ENCODE data around the gene SZT2.
"Not testable (repeated sequence)": the region's sequence is repeated elsewhere in the genome, so short reads cannot be mapped to it uniquely, and the experiment has no call there.

Gene SZT2

GRCh38 chr1:43463479-43463878 lies 73.8 kb downstream of the SZT2 start:
- Histone ChIP-seq H3K4me3 (ENCODE audit: low read length in 2 of 2) (no peak overlapping the region), H3K36me3 (ENCODE audit: control insufficient read depth in 2 of 2, insufficient read depth in 2 of 2, low read length in 2 of 2) (no peaks in the 10 kb centered on the region), H3K27ac (ENCODE audit: low read length) (no peak overlapping the region), H3K27me3 (ENCODE audit: control insufficient read depth in 1 of 2, insufficient read depth in 2 of 2, low read length in 2 of 2) (no peaks in the 10 kb centered on the region), H3K9ac (ENCODE audit: low read length in 2 of 2) (no peak overlapping the region), H3K9me3 (ENCODE audit: control insufficient read depth in 2 of 2, low read length in 2 of 2) (no peaks in the 10 kb centered on the region), H3K4me1 (ENCODE audit: control insufficient read depth, insufficient read depth, low read length) (no peaks in the 10 kb centered on the region)

DNA sequence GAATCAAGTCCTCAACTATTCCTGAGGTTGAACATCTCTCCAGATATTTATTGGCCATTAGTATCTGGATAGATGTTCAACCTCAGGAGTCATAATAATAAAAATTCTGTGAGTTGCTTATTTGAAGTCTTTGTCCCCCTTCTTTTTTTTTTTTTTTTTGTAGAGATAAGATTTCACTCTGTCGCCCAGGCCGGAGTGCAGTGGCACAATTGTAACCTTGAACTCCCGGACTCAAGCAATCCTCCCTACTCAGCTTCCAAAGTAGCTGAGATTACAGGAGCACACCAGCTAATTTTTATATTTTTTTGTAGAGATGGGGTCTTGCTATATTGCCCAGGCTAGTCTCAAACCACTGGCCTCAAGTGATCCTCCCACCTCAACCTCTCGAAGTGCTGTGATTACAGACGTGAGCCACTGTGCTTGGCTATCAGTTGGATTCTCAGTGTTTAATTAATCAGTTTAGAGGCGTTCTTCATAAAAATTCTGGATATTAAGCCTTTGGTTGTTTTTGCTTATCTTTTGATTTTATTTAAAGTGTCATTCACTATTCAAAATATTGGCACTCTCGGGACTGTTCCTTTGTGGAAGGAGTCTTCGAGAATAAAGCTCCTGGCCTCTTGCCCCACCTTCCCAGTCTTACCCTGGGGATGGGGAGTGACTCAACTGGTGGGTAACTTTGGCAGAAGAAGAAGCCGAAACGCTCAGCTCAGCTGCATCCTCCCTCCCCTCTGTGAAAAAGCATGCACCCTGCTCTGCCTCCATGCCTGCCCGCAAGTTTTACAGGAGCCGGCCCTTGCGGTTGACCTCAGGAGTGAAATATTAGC lies 75.2 kb downstream of the SZT2 start:
- Histone ChIP-seq H3K9me3 (ENCODE audit: control insufficient read depth in 2 of 2, low read length in 2 of 2) (no peaks in the 10 kb centered on the region), H3K4me3 (ENCODE audit: low read length in 2 of 2) (no peak overlapping the region), H3K27ac (ENCODE audit: low read length) (no peak overlapping the region), H3K4me1 (ENCODE audit: control insufficient read depth, insufficient read depth, low read length) (no peaks in the 10 kb centered on the region), H3K36me3 (ENCODE audit: control insufficient read depth in 2 of 2, insufficient read depth in 2 of 2, low read length in 2 of 2) (no peaks in the 10 kb centered on the region), H3K9ac (ENCODE audit: low read length in 2 of 2) (no peak overlapping the region), H3K27me3 (ENCODE audit: control insufficient read depth in 1 of 2, insufficient read depth in 2 of 2, low read length in 2 of 2) (no peaks in the 10 kb centered on the region)

- H3K9me3 ChIP-seq (ENCODE audit: control insufficient read depth in 2 of 2, low read length in 2 of 2), result no peaks in the 10 kb centered on the region
- H3K4me1 ChIP-seq (ENCODE audit: control insufficient read depth, insufficient read depth, low read length), result no peaks in the 10 kb centered on the region
- H3K9ac ChIP-seq (ENCODE audit: low read length in 2 of 2), result no peak overlapping the region
- no peak overlapping the region for H3K4me3 ChIP-seq (ENCODE audit: low read length in 2 of 2)
- H3K27me3 ChIP-seq (ENCODE audit: control insufficient read depth in 1 of 2, insufficient read depth in 2 of 2, low read length in 2 of 2), result no peaks in the 10 kb centered on the region
- H3K36me3 ChIP-seq (ENCODE audit: control insufficient read depth in 2 of 2, insufficient read depth in 2 of 2, low read length in 2 of 2), result no peaks in the 10 kb centered on the region
- no peak overlapping the region for H3K27ac ChIP-seq (ENCODE audit: low read length)
Measured at GRCh38 chr1:43465505-43466067, 75.9 kb downstream of the SZT2 start.

GRCh38 chr1:43466403-43466802 lies 76.7 kb downstream of the SZT2 start:
- no peak overlapping the region for H3K27ac ChIP-seq (ENCODE audit: low read length)
- no peaks in the 10 kb centered on the region for H3K36me3 ChIP-seq (ENCODE audit: control insufficient read depth in 2 of 2, insufficient read depth in 2 of 2, low read length in 2 of 2)
- no peaks in the 10 kb centered on the region for H3K27me3 ChIP-seq (ENCODE audit: control insufficient read depth in 1 of 2, insufficient read depth in 2 of 2, low read length in 2 of 2)
- no peak overlapping the region for H3K9ac ChIP-seq (ENCODE audit: low read length in 2 of 2)
- H3K4me3 ChIP-seq (ENCODE audit: low read length in 2 of 2), result no peak overlapping the region
- H3K4me1 ChIP-seq (ENCODE audit: control insufficient read depth, insufficient read depth, low read length), result no peaks in the 10 kb centered on the region
- no peaks in the 10 kb centered on the region for H3K9me3 ChIP-seq (ENCODE audit: control insufficient read depth in 2 of 2, low read length in 2 of 2)

DNA sequence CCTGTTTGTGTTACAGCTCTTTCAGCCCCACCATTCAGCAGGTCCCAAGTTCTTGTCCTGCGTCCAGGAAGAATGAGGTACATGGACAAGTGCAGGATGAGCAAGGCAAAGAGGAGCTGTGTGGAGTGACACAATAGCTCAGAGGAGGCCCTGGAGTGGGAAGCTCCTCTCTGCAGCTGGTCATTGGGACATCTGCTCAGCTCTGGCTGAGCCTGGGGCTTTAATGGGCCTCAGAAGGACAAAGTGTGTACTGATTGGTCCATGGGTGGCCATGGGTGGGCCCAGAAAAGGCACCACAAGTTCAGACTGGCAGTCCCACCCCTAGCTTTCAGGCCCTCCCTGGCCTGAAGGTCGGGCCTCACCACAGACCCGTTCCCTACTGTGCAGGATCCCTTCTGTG lies 78.7 kb downstream of the SZT2 start:
- H3K4me1 ChIP-seq (ENCODE audit: control insufficient read depth, insufficient read depth, low read length), result no peaks in the 10 kb centered on the region
- peaks cover 0 to 2% of the 10 kb centered on the region in 2 donors for H3K27me3 ChIP-seq (ENCODE audit: control insufficient read depth in 1 of 2, insufficient read depth in 2 of 2, low read length in 2 of 2)
- H3K36me3 ChIP-seq (ENCODE audit: control insufficient read depth in 2 of 2, insufficient read depth in 2 of 2, low read length in 2 of 2), result no peaks in the 10 kb centered on the region
- H3K9ac ChIP-seq (ENCODE audit: low read length in 2 of 2), result no peak overlapping the region
- no peak overlapping the region for H3K4me3 ChIP-seq (ENCODE audit: low read length in 2 of 2)
- H3K27ac ChIP-seq (ENCODE audit: low read length), result no peak overlapping the region
- H3K9me3 ChIP-seq (ENCODE audit: control insufficient read depth in 2 of 2, low read length in 2 of 2), result no peaks in the 10 kb centered on the region

DNA sequence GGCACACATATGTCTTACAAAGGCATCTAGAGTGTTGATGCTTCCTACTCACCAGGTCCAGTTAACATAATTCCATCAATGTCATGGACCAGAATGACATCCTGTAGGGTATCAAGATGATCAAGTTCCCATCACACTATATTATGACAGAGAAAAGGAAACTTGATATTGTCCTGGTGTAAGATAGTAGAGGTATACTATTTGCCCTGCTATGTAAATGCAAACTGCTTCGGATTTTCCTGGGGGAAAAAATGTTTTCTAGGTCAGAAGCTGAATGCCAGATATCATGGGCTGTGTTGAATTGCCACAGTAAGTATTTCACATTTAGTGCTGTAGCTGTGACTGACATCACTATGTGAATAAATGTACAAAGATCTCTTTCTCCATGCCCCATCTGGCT lies 80.2 kb downstream of the SZT2 start:
- H3K27me3 ChIP-seq (ENCODE audit: control insufficient read depth in 1 of 2, insufficient read depth in 2 of 2, low read length in 2 of 2), result peaks cover 0 to 2% of the 10 kb centered on the region in 2 donors
- no peaks in the 10 kb centered on the region for H3K9me3 ChIP-seq (ENCODE audit: control insufficient read depth in 2 of 2, low read length in 2 of 2)
- no peak overlapping the region for H3K4me3 ChIP-seq (ENCODE audit: low read length in 2 of 2)
- H3K27ac ChIP-seq (ENCODE audit: low read length), result no peak overlapping the region
- H3K36me3 ChIP-seq (ENCODE audit: control insufficient read depth in 2 of 2, insufficient read depth in 2 of 2, low read length in 2 of 2), result no peaks in the 10 kb centered on the region
- H3K9ac ChIP-seq (ENCODE audit: low read length in 2 of 2), result no peak overlapping the region
- H3K4me1 ChIP-seq (ENCODE audit: control insufficient read depth, insufficient read depth, low read length), result no peaks in the 10 kb centered on the region

DNA sequence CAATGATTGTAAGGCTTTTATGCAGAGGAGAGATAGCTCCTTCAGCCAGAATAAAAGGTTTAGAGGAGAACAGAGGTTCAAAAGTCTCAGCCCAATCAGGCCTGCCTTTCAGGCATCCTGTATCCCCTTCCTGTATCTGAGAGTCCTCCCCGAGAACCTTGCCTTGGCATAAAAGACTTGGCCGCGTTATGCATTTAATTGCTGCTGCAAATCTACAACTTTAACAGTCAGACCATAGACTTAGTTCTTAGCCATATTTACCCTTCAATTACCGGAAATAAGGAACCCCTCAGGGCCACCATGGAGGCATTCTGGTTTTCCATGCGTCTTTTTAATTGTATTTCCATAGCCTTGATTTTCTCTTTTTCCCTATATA lies 82.4 kb downstream of the SZT2 start:
- Histone ChIP-seq H3K36me3 (ENCODE audit: control insufficient read depth in 2 of 2, insufficient read depth in 2 of 2, low read length in 2 of 2) (no peaks in the 10 kb centered on the region), H3K9me3 (ENCODE audit: control insufficient read depth in 2 of 2, low read length in 2 of 2) (no peaks in the 10 kb centered on the region), H3K9ac (ENCODE audit: low read length in 2 of 2) (no peak overlapping the region), H3K27me3 (ENCODE audit: control insufficient read depth in 1 of 2, insufficient read depth in 2 of 2, low read length in 2 of 2) (peaks cover 0 to 2% of the 10 kb centered on the region in 2 donors), H3K4me3 (ENCODE audit: low read length in 2 of 2) (no peak overlapping the region), H3K4me1 (ENCODE audit: control insufficient read depth, insufficient read depth, low read length) (no peaks in the 10 kb centered on the region), H3K27ac (ENCODE audit: low read length) (no peak overlapping the region)

DNA sequence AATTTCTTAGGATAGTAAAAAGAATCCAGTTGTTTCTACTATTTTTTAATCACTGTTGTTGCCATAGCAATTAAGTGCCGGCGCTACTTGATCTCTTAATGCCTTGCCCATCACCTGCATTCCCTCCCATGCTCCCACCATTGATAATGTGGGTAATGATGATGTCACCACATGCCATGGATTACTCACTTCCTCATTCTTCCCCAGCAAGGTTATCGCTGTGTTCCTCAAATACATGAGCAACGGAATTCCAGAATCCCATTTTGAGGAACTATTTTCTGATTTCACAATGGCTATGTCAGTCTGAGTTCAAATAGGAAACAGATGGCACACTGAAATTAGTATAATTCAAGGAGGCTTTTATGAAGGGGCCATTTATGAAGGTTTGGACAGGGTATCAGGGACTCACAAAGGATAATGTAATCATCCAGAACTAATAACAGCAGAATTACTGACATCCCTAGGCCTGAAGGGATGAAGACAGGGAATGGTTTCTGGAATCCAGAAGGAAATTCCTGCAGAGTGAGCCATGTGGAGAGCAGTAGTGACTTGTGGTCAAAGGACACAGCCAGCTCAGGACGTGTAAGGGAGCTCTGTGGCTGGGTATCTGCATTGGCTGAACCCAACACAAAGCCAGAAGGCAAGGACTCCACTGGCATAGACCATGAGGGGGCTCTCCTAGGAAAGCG lies 82.9 kb downstream of the SZT2 start:
- H3K9ac ChIP-seq (ENCODE audit: low read length in 2 of 2); H3K36me3 ChIP-seq (ENCODE audit: control insufficient read depth in 2 of 2, insufficient read depth in 2 of 2, low read length in 2 of 2); H3K27ac ChIP-seq (ENCODE audit: low read length); H3K4me3 ChIP-seq (ENCODE audit: low read length in 2 of 2); H3K9me3 ChIP-seq (ENCODE audit: control insufficient read depth in 2 of 2, low read length in 2 of 2); H3K27me3 ChIP-seq (ENCODE audit: control insufficient read depth in 1 of 2, insufficient read depth in 2 of 2, low read length in 2 of 2); H3K4me1 ChIP-seq (ENCODE audit: control insufficient read depth, insufficient read depth, low read length): not testable (repeated sequence)

DNA sequence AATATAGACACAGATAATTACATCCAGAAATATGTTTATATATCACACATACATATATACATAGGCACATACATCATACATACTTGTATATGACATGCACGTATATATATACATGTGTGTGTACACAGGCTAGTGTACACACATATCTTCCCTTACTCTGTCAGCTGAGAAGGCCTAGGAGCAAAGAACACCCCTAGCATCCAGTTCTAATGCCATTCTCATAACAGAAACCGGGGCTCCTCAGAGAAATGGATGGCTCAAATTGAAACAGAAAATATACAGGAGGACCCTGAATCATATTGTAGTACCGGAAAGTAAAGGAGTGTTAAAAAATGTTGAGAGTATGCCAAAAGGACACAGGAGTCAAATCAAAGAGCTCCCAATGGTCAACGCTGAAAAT lies 83.8 kb downstream of the SZT2 start:
- Histone ChIP-seq H3K4me3 (ENCODE audit: low read length in 2 of 2) (no peak overlapping the region), H3K4me1 (ENCODE audit: control insufficient read depth, insufficient read depth, low read length) (no peaks in the 10 kb centered on the region), H3K27me3 (ENCODE audit: control insufficient read depth in 1 of 2, insufficient read depth in 2 of 2, low read length in 2 of 2) (peaks cover 0 to 2% of the 10 kb centered on the region in 2 donors), H3K27ac (ENCODE audit: low read length) (no peak overlapping the region), H3K36me3 (ENCODE audit: control insufficient read depth in 2 of 2, insufficient read depth in 2 of 2, low read length in 2 of 2) (no peaks in the 10 kb centered on the region), H3K9me3 (ENCODE audit: control insufficient read depth in 2 of 2, low read length in 2 of 2) (no peaks in the 10 kb centered on the region), H3K9ac (ENCODE audit: low read length in 2 of 2) (no peak overlapping the region)

- not testable (repeated sequence) for H3K36me3 ChIP-seq (ENCODE audit: control insufficient read depth in 2 of 2, insufficient read depth in 2 of 2, low read length in 2 of 2); H3K9me3 ChIP-seq (ENCODE audit: control insufficient read depth in 2 of 2, low read length in 2 of 2); H3K9ac ChIP-seq (ENCODE audit: low read length in 2 of 2); H3K4me1 ChIP-seq (ENCODE audit: control insufficient read depth, insufficient read depth, low read length); H3K27ac ChIP-seq (ENCODE audit: low read length); H3K27me3 ChIP-seq (ENCODE audit: control insufficient read depth in 1 of 2, insufficient read depth in 2 of 2, low read length in 2 of 2); H3K4me3 ChIP-seq (ENCODE audit: low read length in 2 of 2)
Measured at GRCh38 chr1:43475611-43476401, 86.1 kb downstream of the SZT2 start.
